Body of pancreas (tissue), 4 donors: ENCODE results near the gene TP53BP2. TPM values are rescaled to one million over a fixed set of nuclear protein-coding genes. Genes with fewer than 3 reads are reported as not detected.
"Not testable (repeated sequence)": the region's sequence is repeated elsewhere in the genome, so short reads cannot be mapped to it uniquely, and the experiment has no call there.

Source experiments
- ATAC-seq: fragments of 150-250 bp; one replicate; pipeline ENCODE4 v1.9.1; 2016
- DNase-seq, 4 donors: peaks; one replicate each; pipeline ENCODE4 v3.0.0-alpha.2; 2019
- H3K27ac ChIP-seq, 4 donors: fragments of 200-600 bp; sonication (generic); 1 replicate in 3 of 4; 2 replicates in 1 of 4; pipeline versions ENCODE4 v1.5.1 to v1.6.1; 2016 to 2019; ENCODE audit warnings: mild to moderate bottlenecking in 1 of 4, mixed read lengths in 1 of 4, moderate library complexity in 1 of 4
- H3K27me3 ChIP-seq, 2 donors: fragments of 200-600 bp; sonication (generic); one replicate each; pipeline ENCODE4 v1.6.0; 2016; ENCODE audit warnings: mild to moderate bottlenecking in 1 of 2
- H3K36me3 ChIP-seq, 2 donors: fragments of 200-600 bp; sonication (generic); replicated peaks in 1 of 2; 2 replicates each; pipeline ENCODE4 v1.5.1; 2016; ENCODE audit warnings: low read depth in 2 of 2; ENCODE audit not compliant: insufficient read depth in 1 of 2
- H3K4me1 ChIP-seq: fragments of 200-600 bp; sonication (generic); one replicate; pipeline ENCODE4 v1.6.0; 2016
- H3K4me3 ChIP-seq, 2 donors: fragments of 200-600 bp; sonication (generic); 1 replicate in 1 of 2; 2 replicates in 1 of 2; pipeline ENCODE4 v1.5.1; 2016 to 2019
- H3K9me3 ChIP-seq, 3 donors: fragments of 200-600 bp; sonication (generic); 1 replicate in 2 of 3; 2 replicates in 1 of 3; pipeline ENCODE4 v1.5.1; 2016
- POLR2A ChIP-seq, 3 donors: fragments of 450-650 bp; IDR thresholded peaks; one replicate each; pipeline ENCODE4 v1.6.1; 2016; ENCODE audit warnings: antibody characterized with exemption in 3 of 3, mild to moderate bottlenecking in 2 of 3
- WGBS, 2 donors: methylation state at CpG; one replicate each; pipeline ENCODE4 v1.1.5; 2017; 5-methylcytosine and 5-hydroxymethylcytosine counted together
- intact Hi-C: fragments of 100-400 bp; cut with DNase I; formaldehyde crosslinking; loops from one replicate; pipeline ENCODE4 v1.15.1; 2023
- total RNA-seq, 2 donors: library from RNA; depleted of rRNA; stranded (reverse); fragments of >200 nt; gene quantifications; one replicate each; pipeline ENCODE4 v1.1.0, GENCODE V29; 2016
- TF ChIP-seq, protein P1 (sequence below), 7 experiments: fragments of 450-650 bp in 4 of 7; fragments of 200-600 bp in 3 of 7; sonication (generic) in 3 of 7; IDR thresholded peaks; one replicate each; pipeline ENCODE4 v1.5.1; 2016 to 2019; ENCODE audit warnings: antibody characterized with exemption in 7 of 7

The TP53BP2 gene
- total RNA-seq, 2 donors from 2014 or later: 22.3 to 30.0 TPM

DNA sequence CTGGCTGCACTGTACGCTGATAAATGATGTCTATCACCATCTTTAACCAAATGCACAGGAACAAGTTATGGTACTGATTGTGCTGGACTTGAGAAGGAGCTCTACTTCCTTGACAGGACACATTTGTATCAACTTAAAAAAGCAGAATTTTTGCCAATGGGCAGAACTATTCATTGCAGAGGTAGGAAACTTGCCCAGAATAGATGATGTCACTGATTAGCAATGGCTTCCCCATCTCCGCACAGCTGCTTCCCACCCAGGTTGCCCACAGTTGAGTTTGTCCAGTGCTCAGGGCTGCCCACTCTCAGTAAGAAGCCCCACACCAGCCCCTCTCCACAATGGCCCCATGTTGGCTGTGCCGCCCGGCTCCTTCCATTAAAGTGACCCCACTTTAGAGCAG, 100.0 kb downstream of the TP53BP2 start:
- peaks cover 24% of the 10 kb centered on the region for H3K4me1 ChIP-seq
- 95 to 98% methylated on average over 4 of the region's 4 CpGs for WGBS, 2 donors

DNA sequence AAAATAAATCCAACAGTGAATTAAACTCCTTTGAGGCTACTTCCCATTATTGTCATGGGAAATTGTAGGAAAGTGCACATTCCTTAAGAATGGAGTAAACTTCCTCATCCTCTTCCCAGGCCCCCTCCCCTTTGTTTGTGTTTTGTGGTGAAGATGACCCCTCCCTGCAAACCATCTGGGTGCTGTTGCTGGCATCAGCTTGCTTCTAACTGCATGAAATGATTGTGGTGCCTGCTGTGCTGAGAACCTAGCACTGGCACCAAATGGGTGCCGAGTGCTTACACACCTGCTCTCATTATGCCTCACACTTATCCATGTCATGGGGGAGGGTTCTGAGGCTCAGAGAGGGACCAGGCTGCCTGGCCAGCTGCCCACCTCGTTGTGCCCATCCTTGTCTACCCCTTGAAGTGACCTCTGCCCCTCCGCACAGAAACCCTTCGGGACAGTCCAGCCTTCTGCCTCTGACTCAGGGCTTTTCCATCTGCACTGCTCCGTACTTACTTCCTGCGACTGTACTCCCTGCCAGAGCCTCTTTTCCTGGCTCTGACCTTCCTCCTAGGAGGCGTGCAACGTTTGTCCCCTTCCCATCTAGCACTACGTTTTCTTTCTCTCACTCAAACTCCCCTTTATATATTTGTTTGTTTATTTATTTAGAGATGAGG, 102.8 kb downstream of the TP53BP2 start:
- no peak overlapping the region for H3K4me3 ChIP-seq
- 77 to 78% methylated on average over 9 of the region's 9 CpGs for WGBS, 2 donors
- no peak for TF ChIP-seq POLR2A (IDR thresholded peaks at IDR 0.05)
- TF ChIP-seq, protein P1, sequence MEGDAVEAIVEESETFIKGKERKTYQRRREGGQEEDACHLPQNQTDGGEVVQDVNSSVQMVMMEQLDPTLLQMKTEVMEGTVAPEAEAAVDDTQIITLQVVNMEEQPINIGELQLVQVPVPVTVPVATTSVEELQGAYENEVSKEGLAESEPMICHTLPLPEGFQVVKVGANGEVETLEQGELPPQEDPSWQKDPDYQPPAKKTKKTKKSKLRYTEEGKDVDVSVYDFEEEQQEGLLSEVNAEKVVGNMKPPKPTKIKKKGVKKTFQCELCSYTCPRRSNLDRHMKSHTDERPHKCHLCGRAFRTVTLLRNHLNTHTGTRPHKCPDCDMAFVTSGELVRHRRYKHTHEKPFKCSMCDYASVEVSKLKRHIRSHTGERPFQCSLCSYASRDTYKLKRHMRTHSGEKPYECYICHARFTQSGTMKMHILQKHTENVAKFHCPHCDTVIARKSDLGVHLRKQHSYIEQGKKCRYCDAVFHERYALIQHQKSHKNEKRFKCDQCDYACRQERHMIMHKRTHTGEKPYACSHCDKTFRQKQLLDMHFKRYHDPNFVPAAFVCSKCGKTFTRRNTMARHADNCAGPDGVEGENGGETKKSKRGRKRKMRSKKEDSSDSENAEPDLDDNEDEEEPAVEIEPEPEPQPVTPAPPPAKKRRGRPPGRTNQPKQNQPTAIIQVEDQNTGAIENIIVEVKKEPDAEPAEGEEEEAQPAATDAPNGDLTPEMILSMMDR (IDR thresholded peaks at IDR 0.05): no peak
- intact Hi-C loops: no loop called here
- ATAC-seq: no peak
- DNase-seq: no peak
- no peaks in the 10 kb centered on the region for H3K9me3 ChIP-seq
- peaks cover 37% of the 10 kb centered on the region for H3K4me1 ChIP-seq
- peaks cover 0 to 6% of the 10 kb centered on the region in 2 donors for H3K36me3 ChIP-seq
- no peaks in the 10 kb centered on the region for H3K27me3 ChIP-seq
- no peak overlapping the region for H3K27ac ChIP-seq

More for the DNA sequence above, 100.0 kb downstream of the TP53BP2 start:
- intact Hi-C loops: no loop called here
- H3K36me3 ChIP-seq: peaks cover 0 to 6% of the 10 kb centered on the region in 2 donors
- TF ChIP-seq POLR2A (IDR thresholded peaks at IDR 0.05): no peak
- TF ChIP-seq, protein P1 (IDR thresholded peaks at IDR 0.05): no peak
- no peak overlapping the region for H3K27ac ChIP-seq
- no peaks in the 10 kb centered on the region for H3K27me3 ChIP-seq
- H3K9me3 ChIP-seq: no peaks in the 10 kb centered on the region
- ATAC-seq (no peak), DNase-seq (no peak)
- no peak overlapping the region for H3K4me3 ChIP-seq

DNA sequence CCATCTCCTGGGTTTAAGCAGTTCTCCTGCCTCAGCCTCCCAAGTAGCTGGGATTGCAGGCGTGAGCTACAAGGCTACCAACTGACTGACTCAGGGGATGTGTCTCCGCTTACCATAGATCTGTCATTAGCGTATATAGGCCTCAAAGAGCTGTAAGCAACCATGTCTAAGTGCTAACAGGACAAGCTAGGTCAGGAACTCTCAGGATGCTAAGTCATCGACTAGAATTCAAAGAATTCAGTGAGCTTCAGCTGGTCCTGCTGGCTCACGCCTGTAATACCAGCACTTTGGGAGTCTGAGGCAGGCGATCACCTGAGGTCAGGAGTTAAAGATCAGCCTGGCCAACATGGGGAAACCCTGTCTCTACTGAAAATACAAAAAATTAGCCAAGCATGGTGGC, 103.9 kb downstream of the TP53BP2 start:
- TF ChIP-seq POLR2A (IDR thresholded peaks at IDR 0.05): no peak
- TF ChIP-seq, protein P1 (IDR thresholded peaks at IDR 0.05): no peak
- H3K27ac ChIP-seq: peak overlapping the region in 2 of 4 donors; percentile 17 to 35
- no peak for ATAC-seq
- WGBS, 2 donors: 94 to 98% methylated on average over 6 of the region's 6 CpGs
- no peaks in the 10 kb centered on the region for H3K27me3 ChIP-seq
- intact Hi-C loops: no loop called here
- H3K9me3 ChIP-seq: no peaks in the 10 kb centered on the region
- H3K36me3 ChIP-seq: peaks cover 0 to 2% of the 10 kb centered on the region in 2 donors
- DNase-seq: no peak
- H3K4me1 ChIP-seq: peaks cover 32% of the 10 kb centered on the region
- H3K4me3 ChIP-seq: no peak overlapping the region

DNA sequence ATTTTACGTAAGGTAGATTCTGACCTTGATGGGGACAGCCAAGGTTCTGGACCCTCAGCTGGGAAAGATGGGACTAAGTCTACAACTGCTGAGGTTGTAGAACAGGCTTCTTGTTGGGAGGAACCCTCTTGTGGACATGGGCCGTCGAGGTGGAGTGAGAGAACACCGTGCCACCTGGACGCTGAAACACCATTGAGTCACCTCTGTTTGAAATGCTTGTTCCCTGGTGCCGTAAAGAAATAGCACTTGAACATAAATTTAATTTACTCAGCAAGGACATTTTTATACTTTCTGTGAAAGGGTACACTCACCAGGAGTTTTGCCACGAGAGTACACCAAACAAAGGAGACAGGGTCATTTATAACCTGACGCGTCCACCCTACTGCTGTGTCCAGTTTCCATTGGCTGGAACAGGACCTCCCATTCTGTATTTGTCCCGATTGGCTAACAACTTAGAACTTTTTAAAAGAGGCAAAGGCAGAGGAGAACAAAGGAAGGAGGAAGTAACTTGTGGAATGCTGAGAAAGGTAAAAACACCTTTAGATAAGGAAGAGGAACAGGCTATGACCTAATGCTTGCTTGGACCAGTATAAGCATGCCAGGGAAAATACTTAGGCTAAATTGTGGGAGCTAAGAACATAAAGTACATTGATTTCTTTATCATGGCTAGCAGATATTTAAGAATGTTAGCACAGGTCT, 105.6 kb downstream of the TP53BP2 start:
- peaks cover 36% of the 10 kb centered on the region for H3K4me1 ChIP-seq
- H3K4me3 ChIP-seq, intact Hi-C loops, H3K36me3 ChIP-seq, H3K27me3 ChIP-seq, H3K9me3 ChIP-seq: not testable (repeated sequence)
- H3K27ac ChIP-seq: peak overlapping the region; percentile 63 to 87 (median 77)
- peak in 2 of 3 donors; percentile 9 to 23 for TF ChIP-seq POLR2A (IDR thresholded peaks at IDR 0.05)
- peak in 2 of 4 donors; percentile 39 to 43 for DNase-seq
- 56 to 63% methylated on average over 10 of the region's 10 CpGs for WGBS, 2 donors
- ATAC-seq: peak; percentile 28

DNA sequence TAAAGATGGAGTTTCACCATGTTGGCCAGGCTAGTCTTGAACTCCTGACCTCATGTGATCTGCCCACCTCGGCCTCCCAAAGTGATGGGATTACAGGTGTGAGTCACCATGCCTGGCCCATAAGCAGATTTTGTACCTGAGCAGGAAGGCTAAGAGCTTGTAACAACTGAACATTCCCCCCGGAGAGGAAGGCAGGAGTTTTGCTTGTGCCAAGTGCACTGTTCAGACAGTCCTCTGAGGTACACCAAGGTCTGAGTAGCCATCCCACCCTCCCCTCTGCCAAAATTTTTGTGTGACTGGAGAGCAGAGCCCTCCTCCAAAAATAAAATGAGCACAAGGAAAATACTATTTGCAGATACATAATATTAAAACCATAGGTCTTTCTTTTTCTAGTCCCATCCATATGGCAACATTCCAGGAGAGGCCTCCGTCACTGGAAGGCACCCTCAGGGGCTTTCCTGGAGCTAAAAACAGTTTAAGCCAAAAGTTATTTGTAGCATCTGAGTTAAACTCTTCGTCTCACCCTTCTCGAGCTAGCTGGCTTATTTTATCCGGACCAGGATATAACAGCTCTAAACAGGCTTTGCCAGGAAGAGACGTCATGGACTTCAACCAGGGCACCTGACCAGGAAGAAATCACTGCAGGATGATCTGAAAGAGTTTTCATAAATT, 106.2 kb downstream of the TP53BP2 start:
- intact Hi-C loops: no loop called here
- Histone ChIP-seq H3K27me3 (no peaks in the 10 kb centered on the region), H3K9me3 (no peaks in the 10 kb centered on the region), H3K4me1 (peaks cover 41% of the 10 kb centered on the region), H3K27ac (peak overlapping the region; percentile 63 to 87 (median 77)), H3K4me3 (no peak overlapping the region), H3K36me3 (no peaks in the 10 kb centered on the region)
- ATAC-seq: peak; percentile 68
- WGBS, 2 donors: 59 to 65% methylated on average over 6 to 7 of the region's 7 CpGs
- DNase-seq: peak in 3 of 4 donors; percentile 32 to 51 (median 36)
- no peak for TF ChIP-seq POLR2A (IDR thresholded peaks at IDR 0.05)
- TF ChIP-seq, protein P1 (IDR thresholded peaks at IDR 0.05): no peak
